Fibroblast of mammary gland (primary cell): ENCODE data around the gene EYA2.
"Not testable (repeated sequence)": the region's sequence is repeated elsewhere in the genome, so short reads cannot be mapped to it uniquely, and the experiment has no call there.

ENCODE experiments used
- DNase-seq: peaks from one replicate; pipeline ENCODE4 v3.0.0-alpha.2; 2010; ENCODE audit warnings: low read depth
- H3K4me3 ChIP-seq: 2 replicates; pipeline ENCODE4 v1.5.1; 2011; ENCODE audit warnings: low read depth, mild to moderate bottlenecking, low read length, moderate library complexity; ENCODE audit not compliant: control insufficient read depth
- TF ChIP-seq, protein P1 (sequence below): conservative IDR thresholded peaks from 2 replicates; pipeline ENCODE4 v1.5.1; 2011; ENCODE audit warnings: low read depth, low read length, inconsistent platforms; ENCODE audit not compliant: control insufficient read depth, insufficient read depth

The EYA2 gene

DNA sequence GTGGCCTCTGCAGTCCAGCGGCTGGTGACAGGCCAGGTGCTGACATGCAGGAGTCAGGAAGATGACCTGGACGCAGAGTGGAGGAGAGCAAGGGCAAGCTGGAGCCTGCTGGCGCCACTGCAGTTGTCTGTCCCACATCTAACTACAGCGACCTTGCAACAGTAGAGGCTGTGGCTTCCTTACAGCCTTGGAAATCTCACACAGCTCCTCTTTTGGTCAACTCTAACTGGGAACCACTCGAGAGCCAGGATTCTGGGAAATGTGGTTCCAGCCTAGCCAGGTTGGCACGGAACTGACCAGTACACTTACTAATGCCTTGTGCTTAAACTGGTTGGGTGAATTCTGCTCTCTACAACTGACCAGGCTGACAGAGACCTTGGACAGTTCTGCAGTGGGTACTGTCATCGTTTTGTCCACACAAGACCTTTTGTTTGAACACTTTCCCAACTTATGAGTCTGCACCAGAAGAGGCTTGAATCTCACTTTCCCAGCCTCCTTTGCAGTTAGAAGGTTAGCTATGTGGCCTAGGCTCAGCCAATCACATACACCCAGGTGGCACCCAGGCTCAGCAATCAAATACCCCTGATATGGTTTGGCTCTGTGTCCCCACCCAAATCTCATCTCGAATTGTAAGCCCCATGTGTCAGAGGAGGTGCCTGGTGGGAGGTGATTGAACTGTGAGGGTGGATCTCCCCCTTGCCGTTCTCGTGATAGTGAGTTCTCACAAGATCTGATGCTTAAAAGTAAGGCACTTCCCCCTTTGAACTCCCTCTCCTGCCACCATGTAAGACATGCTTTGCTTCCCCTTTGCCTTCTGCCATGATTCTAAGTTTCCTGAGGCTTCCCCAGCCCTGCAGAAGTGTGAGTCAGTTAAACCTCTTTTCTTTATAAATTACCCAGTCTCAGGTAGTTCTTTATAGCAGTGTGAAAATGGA, 308.4 kb downstream of the EYA2 start:
- no peak for DNase-seq
- TF ChIP-seq, protein P1, sequence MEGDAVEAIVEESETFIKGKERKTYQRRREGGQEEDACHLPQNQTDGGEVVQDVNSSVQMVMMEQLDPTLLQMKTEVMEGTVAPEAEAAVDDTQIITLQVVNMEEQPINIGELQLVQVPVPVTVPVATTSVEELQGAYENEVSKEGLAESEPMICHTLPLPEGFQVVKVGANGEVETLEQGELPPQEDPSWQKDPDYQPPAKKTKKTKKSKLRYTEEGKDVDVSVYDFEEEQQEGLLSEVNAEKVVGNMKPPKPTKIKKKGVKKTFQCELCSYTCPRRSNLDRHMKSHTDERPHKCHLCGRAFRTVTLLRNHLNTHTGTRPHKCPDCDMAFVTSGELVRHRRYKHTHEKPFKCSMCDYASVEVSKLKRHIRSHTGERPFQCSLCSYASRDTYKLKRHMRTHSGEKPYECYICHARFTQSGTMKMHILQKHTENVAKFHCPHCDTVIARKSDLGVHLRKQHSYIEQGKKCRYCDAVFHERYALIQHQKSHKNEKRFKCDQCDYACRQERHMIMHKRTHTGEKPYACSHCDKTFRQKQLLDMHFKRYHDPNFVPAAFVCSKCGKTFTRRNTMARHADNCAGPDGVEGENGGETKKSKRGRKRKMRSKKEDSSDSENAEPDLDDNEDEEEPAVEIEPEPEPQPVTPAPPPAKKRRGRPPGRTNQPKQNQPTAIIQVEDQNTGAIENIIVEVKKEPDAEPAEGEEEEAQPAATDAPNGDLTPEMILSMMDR = no peak
- no peak overlapping the region for H3K4me3 ChIP-seq

DNA sequence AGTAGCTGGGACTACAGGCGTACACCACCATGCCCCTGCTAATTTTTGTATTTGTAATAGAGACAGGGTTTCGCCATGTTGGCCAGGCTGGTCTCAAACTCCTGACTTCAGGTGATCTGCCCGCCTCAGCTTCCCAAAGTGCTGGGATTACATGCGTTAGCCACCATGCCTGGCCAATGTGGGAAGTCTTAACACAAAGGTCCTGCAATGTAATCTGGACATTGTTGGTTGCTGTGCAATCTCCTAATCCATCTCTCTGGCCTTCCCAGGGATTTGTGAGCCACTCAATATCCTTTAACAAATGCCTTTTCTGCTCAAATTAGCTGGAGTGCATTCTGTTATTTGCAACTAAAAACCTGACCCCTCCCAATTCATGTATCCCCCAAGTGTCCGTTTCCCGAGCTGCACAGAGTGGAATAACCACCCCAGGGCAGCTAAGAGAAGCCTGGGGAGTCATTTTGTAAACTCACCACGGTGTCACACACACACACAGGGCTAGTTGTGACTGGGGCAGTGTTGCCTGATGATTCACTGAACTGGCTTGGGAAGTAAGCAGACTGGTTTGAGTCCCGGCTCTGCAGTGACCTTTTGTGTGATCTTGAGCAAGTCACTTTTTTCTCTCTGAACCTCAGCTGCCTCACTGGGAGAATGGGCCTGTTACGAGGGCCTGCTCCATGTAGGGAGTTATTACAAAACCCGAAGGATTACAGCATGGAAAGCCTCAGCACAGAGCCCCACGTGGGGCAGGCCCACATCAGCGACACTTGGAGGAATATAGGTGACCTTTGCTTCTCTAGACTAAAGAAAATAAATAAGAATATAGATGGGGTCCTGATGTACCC, 309.6 kb downstream of the EYA2 start:
- DNase-seq = peak; percentile 74
- H3K4me3 ChIP-seq = no peak overlapping the region
- TF ChIP-seq, protein P1 = no peak

DNA sequence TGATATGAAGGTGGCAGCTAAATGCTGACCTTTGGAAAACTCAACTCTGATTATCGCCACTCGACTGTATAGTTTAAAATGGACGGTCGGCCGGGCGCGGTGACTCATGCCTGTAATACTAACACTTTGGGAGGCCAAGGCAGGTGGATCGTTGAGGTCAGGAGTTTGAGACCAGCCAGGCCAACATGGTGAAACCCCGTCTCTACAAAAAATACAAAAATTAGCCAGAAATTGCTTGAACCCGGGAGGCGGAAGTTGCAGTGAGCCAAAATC, 310.1 kb downstream of the EYA2 start:
- not testable (repeated sequence) for DNase-seq, H3K4me3 ChIP-seq

DNA sequence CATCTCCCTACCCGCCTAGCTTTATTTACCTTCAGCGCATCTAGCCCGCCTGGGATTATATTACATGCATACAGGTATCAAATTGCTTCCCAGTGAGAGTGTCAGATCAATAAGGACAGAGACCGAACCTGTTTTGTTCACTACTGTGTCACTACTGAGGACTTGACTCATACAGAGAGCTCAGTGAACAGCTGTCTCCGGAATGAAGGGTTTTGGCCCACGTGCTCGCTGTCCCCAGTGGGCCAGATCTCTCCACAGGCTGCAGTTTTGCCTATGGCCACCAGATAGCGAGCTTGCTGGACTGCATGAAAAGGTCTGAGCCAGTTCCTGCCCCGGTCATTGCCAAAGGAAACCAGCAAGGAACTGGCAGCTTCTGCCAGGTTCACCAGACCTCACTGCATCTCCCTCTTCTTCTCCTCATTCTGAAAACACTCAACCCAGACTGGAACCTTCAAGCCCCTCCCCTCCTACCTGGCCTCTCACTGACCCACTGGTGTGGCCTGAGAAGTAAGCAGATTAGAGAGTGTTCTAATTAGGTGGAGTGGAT, 311.0 kb downstream of the EYA2 start:
- TF ChIP-seq, protein P1 = peak; percentile 85
- DNase-seq = peak; percentile 86
- no peak overlapping the region for H3K4me3 ChIP-seq

DNA sequence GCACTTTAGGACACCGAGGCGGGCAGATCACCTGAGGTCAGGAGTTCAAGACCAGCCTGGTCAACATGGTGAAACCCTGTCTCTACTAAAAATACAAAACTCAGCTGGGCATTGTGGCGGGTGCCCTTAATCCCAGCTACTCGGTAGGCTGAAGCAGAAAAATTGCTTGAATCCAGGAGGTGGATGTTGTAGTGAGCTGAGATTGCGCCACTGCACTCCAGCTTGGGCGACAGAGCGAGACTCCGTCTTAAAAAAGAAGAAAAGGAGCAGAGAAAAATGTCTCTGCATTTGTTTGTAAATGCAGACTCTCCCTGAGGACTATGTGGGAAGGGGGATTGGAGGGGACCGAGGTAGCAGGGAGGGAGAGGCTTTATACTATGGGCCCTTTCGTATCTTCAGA, 311.9 kb downstream of the EYA2 start:
- H3K4me3 ChIP-seq, DNase-seq: not testable (repeated sequence)

DNA sequence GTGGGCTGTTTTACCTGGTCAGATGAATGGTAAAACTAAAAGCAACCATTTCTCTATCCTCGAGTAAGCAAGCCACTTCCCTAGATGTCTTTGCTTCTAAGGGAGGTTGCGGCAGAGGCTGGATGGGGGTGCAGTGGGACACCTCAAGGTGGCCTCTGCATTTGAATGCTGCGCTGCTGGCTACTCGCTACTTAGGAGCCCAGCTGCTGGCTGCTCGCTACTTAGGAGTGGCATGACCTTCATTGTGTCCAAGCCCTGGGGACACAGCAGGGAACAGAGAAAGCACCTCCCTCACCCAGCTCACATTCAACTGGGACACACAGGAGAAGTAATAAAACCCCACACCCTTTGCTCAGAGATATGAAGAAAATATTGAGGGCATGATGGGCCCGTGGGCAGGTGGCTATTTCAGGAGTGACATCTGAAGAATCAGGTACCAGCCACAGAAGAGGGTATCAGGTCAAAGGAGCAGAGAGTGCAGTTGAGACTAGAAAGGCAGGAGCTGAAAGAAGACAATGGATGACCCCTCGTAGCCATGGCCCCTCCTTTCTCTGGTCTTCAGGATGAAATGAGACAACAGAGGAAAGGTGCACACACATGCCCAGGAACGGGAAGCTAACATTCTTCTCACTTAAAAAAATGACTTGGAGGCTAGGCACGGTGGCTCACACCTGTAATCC, 312.5 kb downstream of the EYA2 start:
- DNase-seq = no peak
- H3K4me3 ChIP-seq = no peak overlapping the region
- TF ChIP-seq, protein P1 = no peak

DNA sequence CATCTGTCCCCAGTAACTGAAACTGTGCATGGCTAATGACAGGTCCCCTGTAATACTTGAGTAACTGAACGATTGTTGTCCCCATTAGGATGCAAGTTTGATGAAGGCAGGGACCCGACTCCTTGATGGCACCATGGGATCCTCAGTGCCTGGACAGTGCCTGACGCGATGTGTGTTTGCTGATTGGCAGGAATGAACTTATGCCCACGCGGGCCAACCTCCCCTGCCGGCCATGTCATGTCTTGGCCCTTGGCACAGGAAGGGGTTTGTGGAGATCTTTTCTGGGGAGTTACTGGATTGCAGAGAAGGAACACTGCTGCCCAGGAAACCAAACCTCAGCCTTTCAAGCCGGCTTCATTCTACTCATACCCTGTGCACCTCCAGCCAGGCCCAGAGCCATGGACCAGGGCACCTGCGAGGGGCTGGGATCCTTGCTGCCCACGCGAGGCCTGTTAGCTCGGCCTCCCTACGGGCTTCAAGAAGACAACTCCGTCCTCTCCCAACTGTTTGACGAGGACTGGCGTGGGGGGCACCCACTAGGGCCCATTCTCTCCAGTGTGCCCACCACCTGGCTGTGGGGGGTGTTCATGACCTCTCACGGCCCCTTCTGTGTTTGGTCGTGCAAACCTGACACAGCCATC, 314.0 kb downstream of the EYA2 start:
- no peak for DNase-seq
- TF ChIP-seq, protein P1 = no peak
- H3K4me3 ChIP-seq = no peak overlapping the region
